Heart right ventricle (tissue), 16 donors: ENCODE results near the gene CPLX3. TPM values are rescaled to one million over a fixed set of nuclear protein-coding genes. Genes with fewer than 3 reads are reported as not detected.

Experiments used
- ATAC-seq, 8 donors: fragments of 200-7000 bp; cut with Tn5 transposase; one replicate each; pipeline ENCODE4 v1.9.1; 2020; ENCODE audit warnings: mild to moderate bottlenecking in 8 of 8, moderate library complexity in 8 of 8, moderate number of reproducible peaks in 1 of 8
- DNase-seq, 2 donors: peaks; one replicate each; pipeline ENCODE4 v3.0.0-alpha.2; 2020
- H3K27ac ChIP-seq, 10 donors: fragments of 200-600 bp; sonication (generic) in 2 of 10; one replicate each; pipeline versions ENCODE4 v1.5.0 to v1.8.0; 2020 to 2022; ENCODE audit warnings: mild to moderate bottlenecking in 3 of 10
- H3K27me3 ChIP-seq, 7 donors: fragments of 200-600 bp; one replicate each; pipeline ENCODE4 v1.8.0; 2021 to 2022; ENCODE audit warnings: mild to moderate bottlenecking in 2 of 7
- H3K36me3 ChIP-seq, 9 donors: fragments of 200-600 bp; sonication (generic) in 1 of 9; one replicate each; pipeline versions ENCODE4 v1.5.0 to v1.8.0; 2020 to 2022; ENCODE audit warnings: mild to moderate bottlenecking in 2 of 9
- H3K4me1 ChIP-seq, 9 donors: fragments of 200-600 bp; sonication (generic) in 1 of 9; one replicate each; pipeline versions ENCODE4 v1.5.0 to v1.8.0; 2020 to 2022; ENCODE audit warnings: mild to moderate bottlenecking in 4 of 9
- H3K4me3 ChIP-seq, 10 donors: fragments of 200-600 bp; sonication (generic) in 2 of 10; one replicate each; pipeline versions ENCODE4 v1.5.0 to v1.8.0; 2020 to 2022; ENCODE audit warnings: mild to moderate bottlenecking in 7 of 10, moderate library complexity in 2 of 10
- H3K9me3 ChIP-seq, 11 donors: fragments of 200-600 bp in 10 of 11; sonication (generic) in 2 of 11; one replicate each; pipeline versions ENCODE4 v1.5.0 to v1.8.0; 2013 to 2022; ENCODE audit warnings: mild to moderate bottlenecking in 2 of 11, control low read depth in 1 of 11, moderate library complexity in 1 of 11
- WGBS, 2 donors: extraction: QIAGEN DNeasy Blood & Tissue Kit; methylation state at CpG; one replicate each; pipeline ENCODE4 v1.1.7; 2013; ENCODE audit warnings: inconsistent platforms in 1 of 2; 5-methylcytosine and 5-hydroxymethylcytosine counted together
- intact Hi-C, 10 donors: fragments of 100-400 bp; cut with DNase I; formaldehyde crosslinking; loops; one replicate each; pipeline versions ENCODE4 v1.11.1 to v1.14.2; 2022
- polyA plus RNA-seq, 2 donors: library from polyadenylated mRNA; stranded (reverse); fragments of 200-250 nt; gene quantifications; one replicate each; pipeline ENCODE4 v1.2.3, GENCODE V29; 2013
- total RNA-seq, 10 donors: library from RNA; stranded (reverse); fragmentation: NEBNext Ultra II Directional in 3 of 10; extraction: Animal tissue kit (Norgen Biotek cat#: 25700) in 3 of 10; gene quantifications; one replicate each; pipeline versions ENCODE4 v1.2.1 to v1.2.4, GENCODE V29; 2021 to 2023
- TF ChIP-seq, protein P1 (sequence below), 9 donors: fragments of 200-600 bp; sonication (generic) in 2 of 9; IDR thresholded peaks; one replicate each; pipeline versions ENCODE4 v1.5.0 to v1.8.0; 2021 to 2022; ENCODE audit warnings: antibody characterized with exemption in 9 of 9, mild to moderate bottlenecking in 5 of 9, moderate library complexity in 1 of 9
- donor health status: Arrhythmogenic right ventricular cardiomyopathy.
- donor health status: ischemic (EF 13 %, LVEDD 7.1; RV severe dilation, severe dysfunction).
- donor health status: healthy with polysubstance abuse.
- donor health status: DM: no; HTN: yes; CAD: no.
- donor health status: DM: no; HTN: no; CAD: no.
- donor health status: ischemic (EF 25% LVEDD 6.9; RV normal size, moderate dysfunction).
- donor health status: ischemic (EF 25% LVEDD 5.7; RV mildly dilated, moderate dysfunction).
- donor health status: healthy.
- donor health status: DM: yes; HTN: yes; CAD: no.
- donor health status: Ischemic cardiomyopathy.
- donor health status: ischemic (EF 35%, LVEDD 5.7; RV mildly dilated, moderate dysfunction).
- donor health status: nonischemic (EF 11% LVEDD 7.7; RV severe dilation, severe dysfunction).
- donor health status: DM: yes; HTN: yes; CAD: no.
- donor health status: PGD.
- donor health status: ischemic (EF 29% LVEDD 5.4; RV normal size, mild dysfunction).
- donor health status: nonischemic (EF 23%, LVEDD 6.1; RV moderate dilation, normal function).

The CPLX3 gene
- total and polyA plus RNA-seq, 12 donors, result 0.04 to 14.6 (median 1.3) TPM; not detected in 1

DNA sequence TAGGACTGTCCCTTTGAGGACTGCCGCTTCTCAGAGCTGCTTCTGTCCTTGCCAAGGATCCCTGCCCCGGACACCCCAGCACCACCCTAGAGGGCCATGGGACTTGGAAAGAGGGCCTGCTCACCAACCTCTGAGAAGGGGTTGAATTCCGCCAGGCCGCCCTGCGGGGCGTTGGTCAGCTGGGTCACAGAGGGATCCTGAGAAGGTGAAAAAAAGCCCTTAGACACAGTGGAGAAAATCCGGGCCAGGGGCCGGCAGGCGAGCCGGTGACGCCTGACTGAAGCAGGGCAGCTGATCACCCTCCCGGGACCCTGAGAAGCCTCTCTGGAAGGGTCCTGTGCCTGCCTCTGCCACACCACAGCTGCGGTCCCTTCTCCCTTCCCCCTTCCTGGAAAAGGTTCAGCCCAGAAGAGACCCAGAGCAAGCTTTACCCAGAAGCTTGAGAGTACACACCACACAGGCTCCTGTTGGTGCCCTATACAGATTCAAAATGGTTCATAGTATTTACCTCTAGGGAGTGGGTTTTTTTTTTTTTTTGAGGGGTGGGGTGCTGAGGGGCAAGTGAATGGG, 28.1 kb downstream of the CPLX3 start:
- H3K9me3 ChIP-seq, result no peaks in the 10 kb centered on the region
- intact Hi-C loops, result no loop called here
- peaks cover 0 to 61% (median 47%) of the 10 kb centered on the region in 9 donors for H3K36me3 ChIP-seq
- ATAC-seq (no peak), DNase-seq (no peak)
- H3K4me3 ChIP-seq, result no peak overlapping the region
- peaks cover 3 to 40% (median 35%) of the 10 kb centered on the region in 9 donors for H3K4me1 ChIP-seq
- H3K27me3 ChIP-seq, result no peaks in the 10 kb centered on the region
- H3K27ac ChIP-seq, result no peak overlapping the region
- TF ChIP-seq, protein P1, sequence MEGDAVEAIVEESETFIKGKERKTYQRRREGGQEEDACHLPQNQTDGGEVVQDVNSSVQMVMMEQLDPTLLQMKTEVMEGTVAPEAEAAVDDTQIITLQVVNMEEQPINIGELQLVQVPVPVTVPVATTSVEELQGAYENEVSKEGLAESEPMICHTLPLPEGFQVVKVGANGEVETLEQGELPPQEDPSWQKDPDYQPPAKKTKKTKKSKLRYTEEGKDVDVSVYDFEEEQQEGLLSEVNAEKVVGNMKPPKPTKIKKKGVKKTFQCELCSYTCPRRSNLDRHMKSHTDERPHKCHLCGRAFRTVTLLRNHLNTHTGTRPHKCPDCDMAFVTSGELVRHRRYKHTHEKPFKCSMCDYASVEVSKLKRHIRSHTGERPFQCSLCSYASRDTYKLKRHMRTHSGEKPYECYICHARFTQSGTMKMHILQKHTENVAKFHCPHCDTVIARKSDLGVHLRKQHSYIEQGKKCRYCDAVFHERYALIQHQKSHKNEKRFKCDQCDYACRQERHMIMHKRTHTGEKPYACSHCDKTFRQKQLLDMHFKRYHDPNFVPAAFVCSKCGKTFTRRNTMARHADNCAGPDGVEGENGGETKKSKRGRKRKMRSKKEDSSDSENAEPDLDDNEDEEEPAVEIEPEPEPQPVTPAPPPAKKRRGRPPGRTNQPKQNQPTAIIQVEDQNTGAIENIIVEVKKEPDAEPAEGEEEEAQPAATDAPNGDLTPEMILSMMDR (IDR thresholded peaks at IDR 0.05), result no peak
- WGBS, 2 donors, result 94% methylated on average over 13 of the region's 13 CpGs

- no peak overlapping the region for H3K27ac ChIP-seq
Measured at GRCh38 chr15:74855857-74856256, 29.4 kb downstream of the CPLX3 start.

GRCh38 chr15:74856537-74856936, 30.1 kb downstream of the CPLX3 start:
- TF ChIP-seq, protein P1 (IDR thresholded peaks at IDR 0.05), result no peak
- Histone ChIP-seq H3K27ac (no peak overlapping the region), H3K27me3 (no peaks in the 10 kb centered on the region), H3K4me3 (no peak overlapping the region), H3K4me1 (peaks cover 4 to 48% (median 42%) of the 10 kb centered on the region in 9 donors), H3K9me3 (no peaks in the 10 kb centered on the region), H3K36me3 (peaks cover 0 to 41% (median 27%) of the 10 kb centered on the region in 9 donors)
- intact Hi-C loops, result no loop called here
- 96 to 98% methylated on average over 1 of the region's 1 CpG for WGBS, 2 donors
- no peak for ATAC-seq
- DNase-seq, result no peak

More at GRCh38 chr15:74855857-74856256, 29.4 kb downstream of the CPLX3 start:
- WGBS, 2 donors, result 72 to 73% methylated on average over 2 of the region's 2 CpGs
- no peak for DNase-seq
- intact Hi-C loops, result no loop called here
- no peaks in the 10 kb centered on the region for H3K27me3 ChIP-seq
- no peaks in the 10 kb centered on the region for H3K9me3 ChIP-seq
- H3K4me1 ChIP-seq, result peaks cover 4 to 48% (median 42%) of the 10 kb centered on the region in 9 donors
- peak in 6 of 8 donors; percentile 35 to 62 (median 54) for ATAC-seq
- H3K4me3 ChIP-seq, result no peak overlapping the region
- peaks cover 0 to 48% (median 34%) of the 10 kb centered on the region in 9 donors for H3K36me3 ChIP-seq
- TF ChIP-seq, protein P1 (IDR thresholded peaks at IDR 0.05), result no peak

- H3K27ac ChIP-seq, result no peak overlapping the region
- peaks cover 0 to 34% (median 21%) of the 10 kb centered on the region in 9 donors for H3K36me3 ChIP-seq
- peak in 5 of 8 donors; percentile 49 to 56 (median 52) for ATAC-seq
- H3K4me3 ChIP-seq, result no peak overlapping the region
- H3K4me1 ChIP-seq, result peaks cover 4 to 48% (median 42%) of the 10 kb centered on the region in 9 donors
- DNase-seq, result no peak
- intact Hi-C loops, result no loop called here
- WGBS, 2 donors, result 41 to 51% methylated on average over 5 of the region's 5 CpGs
- no peaks in the 10 kb centered on the region for H3K27me3 ChIP-seq
- TF ChIP-seq, protein P1 (IDR thresholded peaks at IDR 0.05), result no peak
- no peaks in the 10 kb centered on the region for H3K9me3 ChIP-seq
Measured at GRCh38 chr15:74857082-74857655, 30.7 kb downstream of the CPLX3 start.
